Adrenal gland (tissue), 12 donors: ENCODE data around the gene COPB1. TPM values are rescaled to one million over a fixed set of nuclear protein-coding genes. Genes with fewer than 3 reads are reported as not detected.

Source experiments
- DNase-seq, 7 donors: peaks; one replicate each; pipeline ENCODE4 v3.0.0-alpha.2; 2019 to 2020
- H3K27ac ChIP-seq, 5 donors: fragments of 200-600 bp; sonication (generic) in 4 of 5; 1 replicate in 3 of 5; 2 replicates in 2 of 5; pipeline versions ENCODE4 v1.5.1 to v1.8.0; 2016 to 2020; ENCODE audit warnings: mild to moderate bottlenecking in 1 of 5
- H3K27me3 ChIP-seq: fragments of 200-600 bp; 2 replicates; pipeline ENCODE4 v1.8.0; 2021
- H3K36me3 ChIP-seq, 2 donors: fragments of 200-600 bp; replicated peaks in 1 of 2; 1 replicate in 1 of 2; 2 replicates in 1 of 2; pipeline versions ENCODE4 v1.5.1 to v1.8.0; 2018 to 2022
- H3K4me1 ChIP-seq, 2 donors: fragments of 200-600 bp; replicated peaks in 1 of 2; 1 replicate in 1 of 2; 2 replicates in 1 of 2; pipeline versions ENCODE4 v1.5.1 to v1.8.0; 2018 to 2021
- H3K4me3 ChIP-seq, 4 donors: fragments of 200-600 bp; sonication (generic) in 3 of 4; one replicate each; pipeline ENCODE4 v1.5.1; 2016 to 2018
- H3K9me3 ChIP-seq, 3 donors: fragments of 200-600 bp; sonication (generic) in 1 of 3; replicated peaks in 1 of 3; 1 replicate in 2 of 3; 2 replicates in 1 of 3; pipeline versions ENCODE4 v1.5.1 to v1.8.0; 2016 to 2021
- CTCF ChIP-seq, 6 experiments: fragments of 450-650 bp in 4 of 6; fragments of 200-600 bp in 2 of 6; sonication (generic) in 1 of 6; IDR thresholded peaks; 1 replicate in 5 of 6; 2 replicates in 1 of 6; pipeline versions ENCODE4 v1.5.1 to v1.8.0; 2016 to 2021; ENCODE audit warnings: antibody characterized with exemption in 6 of 6, mild to moderate bottlenecking in 2 of 6, moderate library complexity in 1 of 6
- POLR2A ChIP-seq, 2 donors: fragments of 450-650 bp; IDR thresholded peaks; one replicate each; pipeline ENCODE4 v1.6.1; 2017; ENCODE audit warnings: antibody characterized with exemption in 2 of 2, mild to moderate bottlenecking in 2 of 2, moderate library complexity in 1 of 2
- WGBS, 4 donors: extraction: QIAGEN DNeasy Blood & Tissue Kit in 2 of 4; methylation state at CpG; one replicate each; pipeline versions ENCODE4 v1.1.5 to v1.1.7; 2013 to 2017; 5-methylcytosine and 5-hydroxymethylcytosine counted together
- intact Hi-C, 2 donors: fragments of 100-400 bp; cut with DNase I; formaldehyde crosslinking; loops; one replicate each; pipeline versions ENCODE4 v1.14.1 to v1.15.0; 2022 to 2023
- polyA plus RNA-seq, 3 donors: library from polyadenylated mRNA; stranded (reverse); fragments of 200-250 nt in 2 of 3; fragments of 350-450 nt in 1 of 3; fragmentation: Illumina TruSeq in 1 of 3; extraction: RNeasy Lipid Tissue Mini Kit (QIAGEN cat#74804) in 1 of 3; gene quantifications; one replicate each; pipeline ENCODE4 v1.2.3, GENCODE V29; 2013 to 2014
- total RNA-seq, 9 donors: library from RNA; depleted of rRNA in 4 of 9; stranded (reverse); fragments of >200 nt in 4 of 9; fragments of 120-200 nt in 1 of 9; fragmentation: NEBNext Ultra II Directional in 1 of 9; extraction: Animal tissue kit (Norgen Biotek cat#: 25700) in 1 of 9; gene quantifications; one replicate each; pipeline versions ENCODE4 v1.1.0 to v1.2.4, GENCODE V29; 2013 to 2023
- donor health status: healthy with polysubstance abuse.
- donor health status: Bipolar disorder and iron deficiency.
- donor health status: DM: yes; HTN: yes; CAD: no.
- donor health status: DM: no; HTN: no; CAD: no.
- donor health status: DM: no; HTN: no; CAD: no.
- donor health status: DM: yes; HTN: yes; CAD: no.

Gene COPB1
- total and polyA plus RNA-seq, 12 donors = 45.2 to 175 (median 87.4) TPM

DNA sequence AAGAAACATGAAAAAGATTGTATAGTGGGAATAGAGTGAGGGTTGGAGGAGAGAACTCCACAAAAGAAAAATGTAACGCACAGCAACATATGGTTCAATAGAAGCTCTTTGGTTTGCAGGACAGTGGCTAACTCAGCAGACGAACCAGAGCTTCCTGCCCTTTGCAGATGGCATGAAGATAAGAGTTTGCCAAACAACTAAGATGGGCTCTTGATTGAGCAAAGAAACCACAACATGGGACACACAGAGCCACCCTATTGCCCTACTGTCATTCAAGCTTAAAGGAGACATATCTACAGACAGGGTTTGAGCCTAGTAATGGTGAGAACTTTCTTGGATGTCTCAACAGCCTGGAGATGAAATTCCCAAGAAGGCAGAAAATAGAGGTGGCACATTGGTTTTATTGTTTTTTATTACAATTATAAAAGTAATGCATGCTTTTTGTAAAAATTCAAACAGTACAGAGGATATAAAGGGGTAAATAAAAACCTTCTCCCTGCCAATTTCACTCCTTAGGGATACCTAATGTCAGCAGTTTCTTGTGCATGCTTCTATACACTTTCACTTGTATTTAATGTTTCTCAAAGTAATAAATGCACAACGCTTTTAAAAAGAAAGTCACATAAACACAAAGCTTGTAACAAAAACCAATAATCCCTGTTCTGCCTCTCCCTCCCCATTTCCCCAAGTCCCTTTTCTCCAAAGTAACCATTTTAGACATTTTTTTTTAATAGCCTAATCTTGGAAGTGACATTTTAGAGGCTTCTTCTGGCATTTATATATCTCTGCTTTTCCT, 63.7 kb downstream of the COPB1 start:
- no peaks in the 10 kb centered on the region for H3K4me1 ChIP-seq
- intact Hi-C loops = no loop called here

GRCh38 chr11:14425621-14426020, 74.0 kb downstream of the COPB1 start:
- no peak overlapping the region for H3K27ac ChIP-seq
- no peak for DNase-seq
- H3K27me3 ChIP-seq = no peaks in the 10 kb centered on the region
- H3K4me3 ChIP-seq = no peak overlapping the region
- intact Hi-C loops = no loop called here
- no peaks in the 10 kb centered on the region for H3K9me3 ChIP-seq
- no peaks in the 10 kb centered on the region for H3K36me3 ChIP-seq
- no peak for TF ChIP-seq POLR2A (IDR thresholded peaks at IDR 0.05)
- no peak for TF ChIP-seq CTCF (IDR thresholded peaks at IDR 0.05)
- peaks cover 8 to 17% of the 10 kb centered on the region in 2 donors for H3K4me1 ChIP-seq

More for the DNA sequence above, 63.7 kb downstream of the COPB1 start:
- Histone ChIP-seq H3K36me3 (no peaks in the 10 kb centered on the region), H3K9me3 (no peaks in the 10 kb centered on the region), H3K4me3 (no peak overlapping the region), H3K27ac (no peak overlapping the region), H3K27me3 (no peaks in the 10 kb centered on the region)
- DNase-seq = no peak
- WGBS, 4 donors = 66 to 75% (median 70%) methylated on average over 3 of the region's 3 CpGs
- no peak for TF ChIP-seq POLR2A (IDR thresholded peaks at IDR 0.05)
- no peak for TF ChIP-seq CTCF (IDR thresholded peaks at IDR 0.05)

DNA sequence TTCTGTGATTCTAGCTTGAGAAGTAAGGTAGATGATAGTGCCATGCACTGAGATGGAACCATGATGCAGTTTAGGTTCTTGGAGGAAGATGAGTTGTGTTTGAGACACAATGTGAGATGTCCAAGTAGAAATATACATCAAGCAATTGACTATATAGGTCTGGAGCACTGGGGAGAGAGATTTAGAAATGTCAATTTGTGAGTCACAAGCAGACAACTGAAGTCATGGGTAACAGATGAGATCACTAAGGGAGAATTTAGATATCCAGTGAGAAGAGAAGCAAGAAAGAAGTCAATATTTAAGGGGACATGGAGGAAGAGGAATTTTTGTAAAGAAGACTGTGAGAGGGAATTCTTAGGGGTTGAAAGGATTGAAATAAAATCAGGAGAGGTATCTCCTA, 75.5 kb downstream of the COPB1 start:
- intact Hi-C loops = no loop called here
- Histone ChIP-seq H3K36me3 (no peaks in the 10 kb centered on the region), H3K4me3 (no peak overlapping the region), H3K4me1 (peaks cover 8 to 17% of the 10 kb centered on the region in 2 donors), H3K27ac (no peak overlapping the region), H3K9me3 (no peaks in the 10 kb centered on the region), H3K27me3 (no peaks in the 10 kb centered on the region)
- no peak for TF ChIP-seq CTCF (IDR thresholded peaks at IDR 0.05)
- TF ChIP-seq POLR2A (IDR thresholded peaks at IDR 0.05) = no peak
- no peak for DNase-seq

- Histone ChIP-seq H3K4me3 (no peak overlapping the region), H3K36me3 (no peaks in the 10 kb centered on the region), H3K9me3 (no peaks in the 10 kb centered on the region), H3K4me1 (peaks cover 8 to 17% of the 10 kb centered on the region in 2 donors), H3K27me3 (no peaks in the 10 kb centered on the region), H3K27ac (peak overlapping the region in 1 of 5 donors; percentile 18)
- TF ChIP-seq CTCF (IDR thresholded peaks at IDR 0.05) (no peak), POLR2A (IDR thresholded peaks at IDR 0.05) (no peak)
- WGBS, 4 donors = 56 to 67% (median 60%) methylated on average over 2 of the region's 2 CpGs
- intact Hi-C loops = no loop called here
- DNase-seq = no peak
These were observed 76.0 kb downstream of the COPB1 start for GRCh38 chr11:14423633-14424032.
